Epithelial cell of proximal tubule (primary cell): ENCODE data around the gene RAC3. TPM values are rescaled to one million over a fixed set of nuclear protein-coding genes. Genes with fewer than 3 reads are reported as not detected.
A peak's percentile ranks its signal among the peaks of the same experiment; 100 is the strongest.

Experiments used
- DNase-seq: peaks from one replicate; pipeline ENCODE4 v3.0.0-alpha.2; 2011; ENCODE audit warnings: low read depth
- H3K4me3 ChIP-seq: 2 replicates; pipeline ENCODE4 v1.5.1; 2011; ENCODE audit warnings: low read depth, mild to moderate bottlenecking, low read length
- total RNA-seq: library from RNA; depleted of rRNA; stranded (reverse); fragments of >200 nt; gene quantifications from 2 replicates; pipeline ENCODE4 v1.2.3, GENCODE V29; 2015
- TF ChIP-seq, protein P1 (sequence below): conservative IDR thresholded peaks from 2 replicates; pipeline ENCODE4 v1.5.1; 2012; ENCODE audit warnings: low read depth, mild to moderate bottlenecking, low read length

Gene RAC3
- total RNA-seq, 1 donor from 2014 or later = 60.0 TPM

- TF ChIP-seq, protein P1, sequence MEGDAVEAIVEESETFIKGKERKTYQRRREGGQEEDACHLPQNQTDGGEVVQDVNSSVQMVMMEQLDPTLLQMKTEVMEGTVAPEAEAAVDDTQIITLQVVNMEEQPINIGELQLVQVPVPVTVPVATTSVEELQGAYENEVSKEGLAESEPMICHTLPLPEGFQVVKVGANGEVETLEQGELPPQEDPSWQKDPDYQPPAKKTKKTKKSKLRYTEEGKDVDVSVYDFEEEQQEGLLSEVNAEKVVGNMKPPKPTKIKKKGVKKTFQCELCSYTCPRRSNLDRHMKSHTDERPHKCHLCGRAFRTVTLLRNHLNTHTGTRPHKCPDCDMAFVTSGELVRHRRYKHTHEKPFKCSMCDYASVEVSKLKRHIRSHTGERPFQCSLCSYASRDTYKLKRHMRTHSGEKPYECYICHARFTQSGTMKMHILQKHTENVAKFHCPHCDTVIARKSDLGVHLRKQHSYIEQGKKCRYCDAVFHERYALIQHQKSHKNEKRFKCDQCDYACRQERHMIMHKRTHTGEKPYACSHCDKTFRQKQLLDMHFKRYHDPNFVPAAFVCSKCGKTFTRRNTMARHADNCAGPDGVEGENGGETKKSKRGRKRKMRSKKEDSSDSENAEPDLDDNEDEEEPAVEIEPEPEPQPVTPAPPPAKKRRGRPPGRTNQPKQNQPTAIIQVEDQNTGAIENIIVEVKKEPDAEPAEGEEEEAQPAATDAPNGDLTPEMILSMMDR = no peak
- H3K4me3 ChIP-seq = no peak overlapping the region
- DNase-seq = no peak
These were observed 13.8 kb upstream of the RAC3 start for GRCh38 chr17:82017612-82018151.

DNA sequence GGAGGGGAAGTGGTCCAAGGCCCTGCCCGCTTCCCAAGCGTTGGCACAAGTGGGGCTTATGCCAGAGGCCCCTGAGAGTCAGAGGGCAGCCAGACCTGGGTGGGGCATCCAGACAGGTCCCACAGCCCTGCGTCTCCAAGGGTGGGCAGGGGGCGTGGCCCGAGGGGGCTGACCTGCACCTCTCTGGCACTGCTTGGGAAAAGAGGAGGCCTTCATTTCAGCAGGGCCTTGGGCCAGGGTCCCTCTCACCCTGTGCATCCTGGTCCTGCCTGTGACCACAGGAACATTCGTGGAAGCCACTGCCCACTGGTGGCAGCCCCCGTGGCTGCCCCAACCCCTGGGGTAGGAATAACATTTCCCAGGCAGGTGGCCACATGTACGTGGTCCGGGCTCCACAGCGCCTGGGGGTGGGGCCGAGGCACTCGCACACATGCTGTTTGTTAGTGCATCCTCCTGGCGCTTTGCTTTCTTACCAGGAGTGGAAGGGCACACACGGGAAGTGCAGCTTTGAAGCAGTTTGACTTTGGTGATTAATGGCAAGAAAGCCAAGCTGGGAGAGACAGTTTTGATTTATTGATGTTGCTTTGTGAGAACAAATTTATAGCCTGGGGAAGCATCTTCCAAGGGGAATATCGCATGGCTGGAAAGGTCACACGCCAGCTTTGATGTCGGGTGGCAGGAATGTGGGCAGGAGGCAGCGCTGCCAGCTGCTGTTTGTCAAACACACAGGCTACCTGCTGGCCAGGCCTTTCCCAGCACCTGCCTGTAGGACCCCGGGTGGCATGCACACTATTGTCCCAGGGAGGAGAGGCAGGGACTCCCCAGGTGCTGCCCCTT is 13.1 kb upstream of the RAC3 start:
- no peak overlapping the region for H3K4me3 ChIP-seq
- TF ChIP-seq, protein P1 = no peak
- no peak for DNase-seq

GRCh38 chr17:82018989-82019689 is 12.3 kb upstream of the RAC3 start:
- no peak for DNase-seq
- TF ChIP-seq, protein P1 = no peak
- H3K4me3 ChIP-seq = no peak overlapping the region

DNA sequence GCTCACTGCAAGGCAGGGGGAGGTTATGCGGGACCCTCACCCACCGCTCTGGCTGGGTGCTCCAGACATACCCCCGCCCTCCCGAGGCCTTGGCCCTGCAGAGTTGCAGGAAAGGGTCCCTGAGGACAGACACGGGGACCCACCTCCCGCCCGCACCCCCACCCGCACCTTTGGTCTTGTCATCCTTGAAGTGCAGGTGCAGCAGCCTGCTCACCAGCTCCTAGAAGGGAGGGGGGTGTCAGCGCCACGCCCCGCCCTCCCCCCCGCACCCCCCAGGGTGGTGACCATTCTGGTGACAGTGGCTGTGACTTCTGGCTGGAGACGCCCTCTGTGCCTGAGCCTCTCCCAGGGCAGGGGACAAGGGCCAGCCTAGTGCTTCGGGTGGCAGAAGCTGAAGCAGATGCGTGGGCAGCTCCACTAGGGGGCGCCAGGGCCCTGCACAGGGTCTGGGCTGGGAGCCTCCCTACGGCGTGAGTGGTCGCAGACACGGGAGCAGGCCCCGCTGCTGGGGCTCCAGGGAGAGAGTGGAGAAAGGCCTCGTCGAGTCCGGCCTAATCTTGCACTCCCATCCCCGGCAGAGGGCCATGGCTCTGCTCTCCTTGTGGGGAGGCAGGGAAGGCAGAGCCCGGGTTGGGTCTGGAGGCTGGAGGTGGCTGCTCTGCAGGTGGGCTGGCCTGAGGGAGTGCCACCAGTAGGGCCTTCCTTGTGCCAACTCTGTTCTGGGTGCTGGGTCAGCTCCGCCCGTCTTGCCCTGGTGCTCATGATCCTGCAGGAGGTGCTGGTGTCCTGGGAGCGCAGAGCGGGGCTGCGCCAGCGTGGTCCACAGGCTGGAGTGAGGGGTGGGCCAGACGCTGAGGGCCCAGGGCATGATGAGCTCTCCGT is 11.5 kb upstream of the RAC3 start:
- TF ChIP-seq, protein P1 = peak; percentile 72
- DNase-seq = no peak
- H3K4me3 ChIP-seq = no peak overlapping the region

DNA sequence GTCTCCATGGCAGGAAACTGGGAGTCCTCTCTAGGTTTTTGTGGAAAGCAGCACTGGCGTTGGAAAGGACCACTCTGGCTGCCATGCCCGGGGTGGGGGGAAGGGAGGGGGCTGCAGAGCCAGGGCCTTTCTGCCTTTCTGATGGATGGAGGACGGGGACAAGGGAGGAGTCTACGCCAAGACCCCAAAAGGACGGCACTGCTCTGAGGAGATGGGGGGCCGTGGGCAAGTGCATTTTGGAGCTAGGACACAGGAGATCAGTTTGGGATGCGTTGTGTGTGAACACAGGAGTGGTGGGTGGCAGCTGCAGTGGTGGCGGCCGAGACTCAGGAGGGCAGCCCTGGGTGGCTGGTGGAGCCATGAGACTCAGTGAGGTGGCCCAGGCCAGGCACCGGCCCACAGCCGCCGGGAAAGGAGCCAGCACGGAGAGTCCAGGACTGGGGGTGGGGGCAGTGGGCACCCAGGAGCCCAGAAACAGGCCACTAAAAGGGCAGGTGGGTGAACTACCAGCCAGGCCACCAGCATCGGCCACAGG is 10.8 kb upstream of the RAC3 start:
- TF ChIP-seq, protein P1 = no peak
- DNase-seq = no peak
- H3K4me3 ChIP-seq = no peak overlapping the region
